IPS-18a (cell line): ENCODE results near the gene CYP24A1.

ENCODE experiments used
- H3K27ac ChIP-seq: one replicate; pipeline ENCODE4 v1.5.1; 2013; ENCODE audit warnings: low read length
- H3K27me3 ChIP-seq: one replicate; pipeline ENCODE4 v1.6.1; 2013; ENCODE audit warnings: mild to moderate bottlenecking, low read length; ENCODE audit not compliant: control insufficient read depth, insufficient read depth
- H3K36me3 ChIP-seq: one replicate; pipeline ENCODE4 v1.6.1; 2013; ENCODE audit warnings: low read depth, low read length; ENCODE audit not compliant: control insufficient read depth
- H3K4me1 ChIP-seq: one replicate; pipeline ENCODE4 v1.6.1; 2013; ENCODE audit warnings: low read depth, low read length; ENCODE audit not compliant: control insufficient read depth
- H3K4me3 ChIP-seq: one replicate; pipeline ENCODE4 v1.5.1; 2013; ENCODE audit warnings: low read length
- H3K9ac ChIP-seq: one replicate; pipeline ENCODE4 v1.6.1; 2013; ENCODE audit warnings: mild to moderate bottlenecking, low read length, moderate library complexity
- H3K9me3 ChIP-seq: one replicate; pipeline ENCODE4 v1.6.1; 2013; ENCODE audit warnings: low read depth, low read length; ENCODE audit not compliant: control insufficient read depth

CYP24A1 gene

GRCh38 chr20:54160065-54161007, 13.4 kb downstream of the CYP24A1 start:
- no peak overlapping the region for H3K27ac ChIP-seq

GRCh38 chr20:54158856-54159418, 14.8 kb downstream of the CYP24A1 start:
- H3K4me1 ChIP-seq: no peaks in the 10 kb centered on the region
- H3K9me3 ChIP-seq: no peaks in the 10 kb centered on the region
- no peak overlapping the region for H3K9ac ChIP-seq
- H3K27me3 ChIP-seq: no peaks in the 10 kb centered on the region
- H3K27ac ChIP-seq: no peak overlapping the region
- no peaks in the 10 kb centered on the region for H3K36me3 ChIP-seq
- H3K4me3 ChIP-seq: no peak overlapping the region

More at GRCh38 chr20:54160065-54161007, 13.4 kb downstream of the CYP24A1 start:
- Histone ChIP-seq H3K4me3 (no peak overlapping the region), H3K4me1 (no peaks in the 10 kb centered on the region), H3K9me3 (no peaks in the 10 kb centered on the region), H3K27me3 (no peaks in the 10 kb centered on the region), H3K36me3 (no peaks in the 10 kb centered on the region), H3K9ac (no peak overlapping the region)

GRCh38 chr20:54158226-54158625, 15.6 kb downstream of the CYP24A1 start:
- Histone ChIP-seq H3K4me1 (no peaks in the 10 kb centered on the region), H3K36me3 (no peaks in the 10 kb centered on the region), H3K27me3 (no peaks in the 10 kb centered on the region), H3K4me3 (no peak overlapping the region), H3K9me3 (no peaks in the 10 kb centered on the region), H3K9ac (no peak overlapping the region), H3K27ac (no peak overlapping the region)

- no peak overlapping the region for H3K9ac ChIP-seq
- no peaks in the 10 kb centered on the region for H3K9me3 ChIP-seq
- H3K27me3 ChIP-seq: no peaks in the 10 kb centered on the region
- H3K36me3 ChIP-seq: no peaks in the 10 kb centered on the region
- no peak overlapping the region for H3K4me3 ChIP-seq
- H3K27ac ChIP-seq: no peak overlapping the region
- H3K4me1 ChIP-seq: no peaks in the 10 kb centered on the region
Measured at GRCh38 chr20:54156981-54157835, 16.6 kb downstream of the CYP24A1 start.

- Histone ChIP-seq H3K4me1 (no peaks in the 10 kb centered on the region), H3K9ac (no peak overlapping the region), H3K9me3 (no peaks in the 10 kb centered on the region), H3K4me3 (no peak overlapping the region), H3K27ac (no peak overlapping the region), H3K36me3 (no peaks in the 10 kb centered on the region), H3K27me3 (no peaks in the 10 kb centered on the region)
Measured at GRCh38 chr20:54156522-54156921, 17.3 kb downstream of the CYP24A1 start.

GRCh38 chr20:54155736-54156317, 18.0 kb downstream of the CYP24A1 start:
- no peaks in the 10 kb centered on the region for H3K9me3 ChIP-seq
- no peak overlapping the region for H3K4me3 ChIP-seq
- H3K27me3 ChIP-seq: no peaks in the 10 kb centered on the region
- no peaks in the 10 kb centered on the region for H3K36me3 ChIP-seq
- no peak overlapping the region for H3K9ac ChIP-seq
- no peaks in the 10 kb centered on the region for H3K4me1 ChIP-seq
- no peak overlapping the region for H3K27ac ChIP-seq

- H3K4me3 ChIP-seq: no peak overlapping the region
- H3K4me1 ChIP-seq: no peaks in the 10 kb centered on the region
- H3K9me3 ChIP-seq: no peaks in the 10 kb centered on the region
- H3K27ac ChIP-seq: no peak overlapping the region
- no peaks in the 10 kb centered on the region for H3K36me3 ChIP-seq
- no peaks in the 10 kb centered on the region for H3K27me3 ChIP-seq
- H3K9ac ChIP-seq: no peak overlapping the region
Measured at GRCh38 chr20:54154439-54154838, 19.3 kb downstream of the CYP24A1 start.

- Histone ChIP-seq H3K27me3 (no peaks in the 10 kb centered on the region), H3K4me1 (no peaks in the 10 kb centered on the region), H3K9ac (no peak overlapping the region), H3K27ac (no peak overlapping the region), H3K9me3 (no peaks in the 10 kb centered on the region), H3K4me3 (no peak overlapping the region), H3K36me3 (no peaks in the 10 kb centered on the region)
Measured at GRCh38 chr20:54153847-54154246, 19.9 kb downstream of the CYP24A1 start.

- Histone ChIP-seq H3K9ac (no peak overlapping the region), H3K27me3 (no peaks in the 10 kb centered on the region), H3K27ac (no peak overlapping the region), H3K9me3 (no peaks in the 10 kb centered on the region), H3K36me3 (no peaks in the 10 kb centered on the region), H3K4me1 (no peaks in the 10 kb centered on the region), H3K4me3 (no peak overlapping the region)
Measured at GRCh38 chr20:54153041-54153327, 20.8 kb downstream of the CYP24A1 start.

- Histone ChIP-seq H3K27me3 (no peaks in the 10 kb centered on the region), H3K36me3 (no peaks in the 10 kb centered on the region), H3K9me3 (no peaks in the 10 kb centered on the region), H3K27ac (no peak overlapping the region), H3K4me3 (no peak overlapping the region), H3K9ac (no peak overlapping the region), H3K4me1 (no peaks in the 10 kb centered on the region)
Measured at GRCh38 chr20:54152227-54153040, 21.4 kb downstream of the CYP24A1 start.
